ENCODE data around the gene DCAF8. TPM values are rescaled to one million over a fixed set of nuclear protein-coding genes. Genes with fewer than 3 reads are reported as not detected.
A peak's percentile ranks its signal among the peaks of the same experiment; 100 is the strongest.

The DCAF8 gene
- total RNA-seq = 122 and 210 TPM in 2 replicates
- 151 and 176 TPM in 2 replicates for polyA plus RNA-seq

- DNase-seq (ENCODE audit: low read depth in 1 of 2, low spot score in 1 of 2) = peak; percentile 98 to 100
- TF ChIP-seq CTCF (IDR thresholded peaks at IDR 0.05; ENCODE audit: low read depth, low read length) = no peak
- Histone ChIP-seq H3K36me3 (no peaks in the 10 kb centered on the region), H3K4me3 (peak within 1 kb of the TSS; percentile 81), H3K27ac (peak within 1 kb of the TSS; percentile 98), H3K9me3 (ENCODE audit: low read depth) (no peaks in the 10 kb centered on the region), H3K27me3 (no peaks in the 10 kb centered on the region), H3K4me1 (ENCODE audit: low read depth) (peaks cover 20% of the 10 kb centered on the region)
Measured at GRCh38 chr1:160261893-160262794, at the start of gene DCAF8. DCAF8 (minus strand) TSS chr1:160262549; CDS start chr1:160244008, 18,541 bp downstream.

- no peaks in the 10 kb centered on the region for H3K27me3 ChIP-seq
- no peaks in the 10 kb centered on the region for H3K4me1 ChIP-seq (ENCODE audit: low read depth)
- peaks cover 90% of the 10 kb centered on the region for H3K36me3 ChIP-seq
- no peak for TF ChIP-seq CTCF (IDR thresholded peaks at IDR 0.05; ENCODE audit: low read depth, low read length)
- no peak for DNase-seq (ENCODE audit: low read depth in 1 of 2, low spot score in 1 of 2)
- no peaks in the 10 kb centered on the region for H3K9me3 ChIP-seq (ENCODE audit: low read depth)
- H3K4me3 ChIP-seq = no peak overlapping the region
- no peak overlapping the region for H3K27ac ChIP-seq
Measured at GRCh38 chr1:160309571-160309970, 47.2 kb upstream of the DCAF8 start.

- Histone ChIP-seq H3K36me3 (peaks cover 88% of the 10 kb centered on the region), H3K27ac (no peak overlapping the region), H3K9me3 (ENCODE audit: low read depth) (no peaks in the 10 kb centered on the region), H3K27me3 (no peaks in the 10 kb centered on the region), H3K4me3 (no peak overlapping the region), H3K4me1 (ENCODE audit: low read depth) (no peaks in the 10 kb centered on the region)
- TF ChIP-seq CTCF (IDR thresholded peaks at IDR 0.05; ENCODE audit: low read depth, low read length) = no peak
- DNase-seq (ENCODE audit: low read depth in 1 of 2, low spot score in 1 of 2) = peak in 1 of 2 donors; percentile 20
Measured at GRCh38 chr1:160309185-160309557, 46.8 kb upstream of the DCAF8 start.

- no peaks in the 10 kb centered on the region for H3K27me3 ChIP-seq
- H3K4me3 ChIP-seq = no peak overlapping the region
- no peak overlapping the region for H3K27ac ChIP-seq
- no peak for DNase-seq (ENCODE audit: low read depth in 1 of 2, low spot score in 1 of 2)
- H3K9me3 ChIP-seq (ENCODE audit: low read depth) = no peaks in the 10 kb centered on the region
- H3K4me1 ChIP-seq (ENCODE audit: low read depth) = no peaks in the 10 kb centered on the region
- no peak for TF ChIP-seq CTCF (IDR thresholded peaks at IDR 0.05; ENCODE audit: low read depth, low read length)
- peaks cover 83% of the 10 kb centered on the region for H3K36me3 ChIP-seq
Measured at GRCh38 chr1:160308451-160309184, 46.3 kb upstream of the DCAF8 start.

GRCh38 chr1:160307118-160307791 lies 44.9 kb upstream of the DCAF8 start:
- Histone ChIP-seq H3K4me1 (ENCODE audit: low read depth) (no peaks in the 10 kb centered on the region), H3K27ac (no peak overlapping the region), H3K4me3 (no peak overlapping the region), H3K27me3 (no peaks in the 10 kb centered on the region), H3K36me3 (peaks cover 80% of the 10 kb centered on the region), H3K9me3 (ENCODE audit: low read depth) (no peaks in the 10 kb centered on the region)
- no peak for DNase-seq (ENCODE audit: low read depth in 1 of 2, low spot score in 1 of 2)
- TF ChIP-seq CTCF (IDR thresholded peaks at IDR 0.05; ENCODE audit: low read depth, low read length) = no peak

Measured in cardiac muscle cell (in vitro differentiated cells and primary cell).